ENCODE measurements around the gene MINDY2.

DNA sequence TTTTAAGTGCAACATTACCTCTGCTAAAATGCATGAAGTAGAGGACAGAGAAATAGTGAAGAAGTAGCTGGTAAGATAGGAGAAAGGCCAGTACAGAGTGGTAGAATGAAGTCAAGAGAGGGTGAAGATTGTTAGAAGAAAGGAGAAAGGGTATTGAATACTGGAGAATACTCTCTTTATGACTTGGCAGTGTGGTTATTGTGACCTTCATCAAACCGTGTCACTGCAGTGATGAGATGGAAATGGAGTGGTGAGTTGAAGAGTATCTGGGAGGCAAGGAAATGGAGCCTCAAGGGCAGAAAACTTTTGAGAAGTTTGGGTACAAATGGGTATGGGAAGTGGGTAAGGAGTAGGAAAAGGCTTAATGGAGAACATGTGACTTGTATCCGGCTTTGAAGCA is 24.7 kb downstream of the MINDY2 start:
- TF ChIP-seq JUND (IDR thresholded peaks at IDR 0.05): no peak
- TF ChIP-seq, protein P1, sequence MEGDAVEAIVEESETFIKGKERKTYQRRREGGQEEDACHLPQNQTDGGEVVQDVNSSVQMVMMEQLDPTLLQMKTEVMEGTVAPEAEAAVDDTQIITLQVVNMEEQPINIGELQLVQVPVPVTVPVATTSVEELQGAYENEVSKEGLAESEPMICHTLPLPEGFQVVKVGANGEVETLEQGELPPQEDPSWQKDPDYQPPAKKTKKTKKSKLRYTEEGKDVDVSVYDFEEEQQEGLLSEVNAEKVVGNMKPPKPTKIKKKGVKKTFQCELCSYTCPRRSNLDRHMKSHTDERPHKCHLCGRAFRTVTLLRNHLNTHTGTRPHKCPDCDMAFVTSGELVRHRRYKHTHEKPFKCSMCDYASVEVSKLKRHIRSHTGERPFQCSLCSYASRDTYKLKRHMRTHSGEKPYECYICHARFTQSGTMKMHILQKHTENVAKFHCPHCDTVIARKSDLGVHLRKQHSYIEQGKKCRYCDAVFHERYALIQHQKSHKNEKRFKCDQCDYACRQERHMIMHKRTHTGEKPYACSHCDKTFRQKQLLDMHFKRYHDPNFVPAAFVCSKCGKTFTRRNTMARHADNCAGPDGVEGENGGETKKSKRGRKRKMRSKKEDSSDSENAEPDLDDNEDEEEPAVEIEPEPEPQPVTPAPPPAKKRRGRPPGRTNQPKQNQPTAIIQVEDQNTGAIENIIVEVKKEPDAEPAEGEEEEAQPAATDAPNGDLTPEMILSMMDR (IDR thresholded peaks at IDR 0.05; ENCODE audit: low read depth, low read length, missing input control): no peak
- TF ChIP-seq GABPA (IDR thresholded peaks at IDR 0.05 in 1 of 2, conservative IDR thresholded peaks at IDR 0.05 in 1 of 2): no peak
- no peak for TF ChIP-seq FOXA2 (IDR thresholded peaks at IDR 0.05)
- TF ChIP-seq TAF1 (conservative IDR thresholded peaks at IDR 0.05): no peak
- TF ChIP-seq RAD21 (IDR thresholded peaks at IDR 0.05): no peak
- TF ChIP-seq, protein P2, sequence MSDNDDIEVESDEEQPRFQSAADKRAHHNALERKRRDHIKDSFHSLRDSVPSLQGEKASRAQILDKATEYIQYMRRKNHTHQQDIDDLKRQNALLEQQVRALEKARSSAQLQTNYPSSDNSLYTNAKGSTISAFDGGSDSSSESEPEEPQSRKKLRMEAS (IDR thresholded peaks at IDR 0.05): no peak
- TF ChIP-seq EGR1 (IDR thresholded peaks at IDR 0.05; ENCODE audit: low read depth in 2 of 2): no peak
- TF ChIP-seq, protein P3, sequence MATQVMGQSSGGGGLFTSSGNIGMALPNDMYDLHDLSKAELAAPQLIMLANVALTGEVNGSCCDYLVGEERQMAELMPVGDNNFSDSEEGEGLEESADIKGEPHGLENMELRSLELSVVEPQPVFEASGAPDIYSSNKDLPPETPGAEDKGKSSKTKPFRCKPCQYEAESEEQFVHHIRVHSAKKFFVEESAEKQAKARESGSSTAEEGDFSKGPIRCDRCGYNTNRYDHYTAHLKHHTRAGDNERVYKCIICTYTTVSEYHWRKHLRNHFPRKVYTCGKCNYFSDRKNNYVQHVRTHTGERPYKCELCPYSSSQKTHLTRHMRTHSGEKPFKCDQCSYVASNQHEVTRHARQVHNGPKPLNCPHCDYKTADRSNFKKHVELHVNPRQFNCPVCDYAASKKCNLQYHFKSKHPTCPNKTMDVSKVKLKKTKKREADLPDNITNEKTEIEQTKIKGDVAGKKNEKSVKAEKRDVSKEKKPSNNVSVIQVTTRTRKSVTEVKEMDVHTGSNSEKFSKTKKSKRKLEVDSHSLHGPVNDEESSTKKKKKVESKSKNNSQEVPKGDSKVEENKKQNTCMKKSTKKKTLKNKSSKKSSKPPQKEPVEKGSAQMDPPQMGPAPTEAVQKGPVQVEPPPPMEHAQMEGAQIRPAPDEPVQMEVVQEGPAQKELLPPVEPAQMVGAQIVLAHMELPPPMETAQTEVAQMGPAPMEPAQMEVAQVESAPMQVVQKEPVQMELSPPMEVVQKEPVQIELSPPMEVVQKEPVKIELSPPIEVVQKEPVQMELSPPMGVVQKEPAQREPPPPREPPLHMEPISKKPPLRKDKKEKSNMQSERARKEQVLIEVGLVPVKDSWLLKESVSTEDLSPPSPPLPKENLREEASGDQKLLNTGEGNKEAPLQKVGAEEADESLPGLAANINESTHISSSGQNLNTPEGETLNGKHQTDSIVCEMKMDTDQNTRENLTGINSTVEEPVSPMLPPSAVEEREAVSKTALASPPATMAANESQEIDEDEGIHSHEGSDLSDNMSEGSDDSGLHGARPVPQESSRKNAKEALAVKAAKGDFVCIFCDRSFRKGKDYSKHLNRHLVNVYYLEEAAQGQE (IDR thresholded peaks at IDR 0.05): no peak
- no peak for TF ChIP-seq FOXA1 (IDR thresholded peaks at IDR 0.05)

Data from liver (tissue), 3 donors.